Mesothelial cell of epicardium (in vitro differentiated cells): ENCODE measurements around the gene WRAP53. TPM values are rescaled to one million over a fixed set of nuclear protein-coding genes. Genes with fewer than 3 reads are reported as not detected.

Source experiments
- DNase-seq, 2 experiments: peaks; one replicate each; pipeline ENCODE4 v3.0.0; 2021; ENCODE audit warnings: low spot score in 2 of 2; ENCODE audit not compliant: unreplicated experiment in 2 of 2
- H3K27ac Mint-ChIP-seq: 2 replicates; pipeline ENCODE4 v1.8.0; 2021; ENCODE audit warnings: mixed read lengths
- H3K27me3 Mint-ChIP-seq: 2 replicates; pipeline ENCODE4 v1.8.0; 2021; ENCODE audit warnings: low read depth, mixed read lengths
- H3K36me3 Mint-ChIP-seq: 2 replicates; pipeline ENCODE4 v1.8.0; 2021; ENCODE audit warnings: mixed read lengths
- H3K4me1 Mint-ChIP-seq: 2 replicates; pipeline ENCODE4 v1.8.0; 2021; ENCODE audit warnings: mixed read lengths
- H3K4me3 Mint-ChIP-seq: 2 replicates; pipeline ENCODE4 v1.8.0; 2021; ENCODE audit warnings: mild to moderate bottlenecking, moderate library complexity, mixed read lengths
- H3K9me3 Mint-ChIP-seq: 2 replicates; pipeline ENCODE4 v1.8.0; 2021; ENCODE audit warnings: mixed read lengths
- total RNA-seq: library from RNA; stranded (reverse); gene quantifications from 3 replicates; pipeline ENCODE4 v1.2.1, GENCODE V29; 2021
- TF ChIP-seq, protein P1 (sequence below): fragments of 200-600 bp; sonication (generic); IDR thresholded peaks from one replicate; pipeline ENCODE4 v1.5.0; 2021; ENCODE audit warnings: antibody characterized with exemption; ENCODE audit not compliant: unreplicated experiment

The WRAP53 gene
- total RNA-seq, 1 donor from 2014 or later: 13.6 TPM

DNA sequence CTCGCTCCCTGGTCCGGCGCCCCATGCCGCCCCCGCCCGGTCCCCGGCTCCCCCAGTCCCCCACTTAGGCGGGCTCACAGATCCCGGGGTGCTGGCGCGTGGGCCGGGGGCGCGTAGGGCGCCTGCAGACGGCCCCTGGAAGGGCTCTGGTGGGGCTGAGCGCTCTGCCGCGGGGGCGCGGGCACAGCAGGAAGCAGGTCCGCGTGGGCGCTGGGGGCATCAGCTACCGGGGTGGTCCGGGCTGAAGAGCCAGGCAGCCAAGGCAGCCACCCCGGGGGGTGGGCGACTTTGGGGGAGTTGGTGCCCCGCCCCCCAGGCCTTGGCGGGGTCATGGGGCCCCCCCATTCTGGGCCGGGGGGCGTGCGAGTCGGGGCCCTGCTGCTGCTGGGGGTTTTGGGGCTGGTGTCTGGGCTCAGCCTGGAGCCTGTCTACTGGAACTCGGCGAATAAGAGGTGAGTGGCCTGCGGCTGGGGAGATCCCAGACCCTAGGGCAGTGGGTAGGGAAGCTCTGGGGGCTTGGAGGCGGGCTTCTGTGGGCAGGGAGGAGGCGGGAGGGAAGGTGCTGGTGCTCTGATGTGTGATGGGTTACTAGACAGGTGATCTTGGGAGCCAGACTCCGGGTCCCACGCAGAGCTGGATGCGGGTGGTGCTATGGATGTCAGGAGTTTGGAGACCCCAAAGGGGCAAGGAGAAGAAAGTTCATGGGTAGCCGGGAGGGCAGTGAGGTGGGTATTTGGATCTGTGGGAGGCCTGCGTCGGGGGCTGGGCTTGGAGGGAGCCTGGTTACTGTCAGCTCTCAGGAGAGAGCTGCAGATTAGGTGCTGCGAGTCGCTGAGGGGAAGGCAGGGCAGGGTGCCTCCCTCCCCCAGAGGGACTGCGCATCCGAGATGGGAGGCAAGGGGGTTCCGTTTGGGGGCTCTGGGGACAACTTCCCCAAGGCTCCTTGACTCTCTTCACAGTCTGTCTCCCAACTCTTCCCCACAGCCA lies 17.3 kb downstream of the WRAP53 start:
- DNase-seq: no peak
- Mint-ChIP-seq H3K27ac (peak overlapping the region; percentile 67), H3K27me3 (peaks cover under 1% of the 10 kb centered on the region)

DNA sequence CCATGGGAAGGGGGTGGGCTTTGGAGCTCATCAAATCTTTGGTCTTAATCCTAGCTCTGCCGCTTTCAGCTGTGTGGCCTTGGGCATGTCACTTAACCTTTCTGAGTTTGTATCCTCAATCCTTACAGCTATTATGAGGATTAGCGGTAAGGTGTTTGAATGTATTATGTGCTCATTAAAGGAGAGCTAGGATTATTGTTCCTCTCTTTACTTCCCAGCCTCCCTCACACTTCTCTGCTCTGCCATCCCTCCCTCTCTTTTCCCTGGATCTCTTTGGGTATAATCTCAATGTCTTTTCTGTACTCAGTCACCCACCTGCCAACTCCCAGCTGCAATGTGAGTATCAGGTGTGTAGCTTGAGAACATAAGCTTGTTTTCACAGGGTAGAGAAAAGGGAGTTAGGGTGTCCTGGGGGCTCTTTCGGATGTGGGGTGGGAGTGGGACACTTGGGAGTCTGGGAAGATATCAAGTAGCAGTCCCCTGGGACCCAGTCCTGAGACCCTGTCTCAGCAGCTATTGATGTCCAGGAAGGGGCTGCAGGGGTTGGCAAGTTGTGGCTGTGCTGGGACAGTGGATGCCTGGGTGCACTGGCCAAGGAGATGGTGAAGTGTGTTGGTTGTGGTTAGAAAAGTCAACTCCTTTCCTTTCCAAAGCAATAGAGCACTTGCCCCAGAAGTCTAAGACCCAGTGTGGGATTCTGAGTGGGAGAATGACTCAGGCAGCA lies 18.5 kb downstream of the WRAP53 start:
- TF ChIP-seq, protein P1, sequence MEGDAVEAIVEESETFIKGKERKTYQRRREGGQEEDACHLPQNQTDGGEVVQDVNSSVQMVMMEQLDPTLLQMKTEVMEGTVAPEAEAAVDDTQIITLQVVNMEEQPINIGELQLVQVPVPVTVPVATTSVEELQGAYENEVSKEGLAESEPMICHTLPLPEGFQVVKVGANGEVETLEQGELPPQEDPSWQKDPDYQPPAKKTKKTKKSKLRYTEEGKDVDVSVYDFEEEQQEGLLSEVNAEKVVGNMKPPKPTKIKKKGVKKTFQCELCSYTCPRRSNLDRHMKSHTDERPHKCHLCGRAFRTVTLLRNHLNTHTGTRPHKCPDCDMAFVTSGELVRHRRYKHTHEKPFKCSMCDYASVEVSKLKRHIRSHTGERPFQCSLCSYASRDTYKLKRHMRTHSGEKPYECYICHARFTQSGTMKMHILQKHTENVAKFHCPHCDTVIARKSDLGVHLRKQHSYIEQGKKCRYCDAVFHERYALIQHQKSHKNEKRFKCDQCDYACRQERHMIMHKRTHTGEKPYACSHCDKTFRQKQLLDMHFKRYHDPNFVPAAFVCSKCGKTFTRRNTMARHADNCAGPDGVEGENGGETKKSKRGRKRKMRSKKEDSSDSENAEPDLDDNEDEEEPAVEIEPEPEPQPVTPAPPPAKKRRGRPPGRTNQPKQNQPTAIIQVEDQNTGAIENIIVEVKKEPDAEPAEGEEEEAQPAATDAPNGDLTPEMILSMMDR: no peak
- H3K9me3 Mint-ChIP-seq: no peaks in the 10 kb centered on the region
- H3K4me1 Mint-ChIP-seq: peaks cover 30% of the 10 kb centered on the region
- H3K27me3 Mint-ChIP-seq: peaks cover 12% of the 10 kb centered on the region
- no peak overlapping the region for H3K27ac Mint-ChIP-seq
- peaks cover 4% of the 10 kb centered on the region for H3K36me3 Mint-ChIP-seq
- H3K4me3 Mint-ChIP-seq: peak overlapping the region; percentile 83
- no peak for DNase-seq

More for the DNA sequence above, 17.3 kb downstream of the WRAP53 start:
- no peaks in the 10 kb centered on the region for H3K9me3 Mint-ChIP-seq
- H3K36me3 Mint-ChIP-seq: peaks cover under 1% of the 10 kb centered on the region
- TF ChIP-seq, protein P1: no peak
- H3K4me3 Mint-ChIP-seq: peak overlapping the region; percentile 83
- peaks cover 30% of the 10 kb centered on the region for H3K4me1 Mint-ChIP-seq

DNA sequence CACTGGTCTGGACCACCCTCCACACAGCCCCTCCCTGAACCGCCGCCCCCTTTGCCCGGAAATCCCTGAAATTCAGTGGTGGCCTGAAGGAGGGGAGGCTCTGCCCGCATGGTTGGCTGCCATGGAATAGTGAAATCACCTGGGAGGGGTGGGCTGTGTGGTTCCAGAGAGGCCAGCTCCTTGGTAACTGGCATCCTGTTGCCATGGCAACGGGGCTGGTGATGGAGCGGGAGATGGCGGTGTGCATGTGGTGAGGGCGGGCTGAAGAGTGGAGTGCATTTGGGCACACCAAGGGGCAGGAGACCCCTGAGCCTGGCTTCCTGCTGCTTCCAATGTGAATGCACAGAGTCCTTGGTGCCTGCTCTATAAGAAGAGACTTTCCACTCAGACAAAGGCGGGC lies 19.2 kb downstream of the WRAP53 start:
- no peak overlapping the region for H3K27ac Mint-ChIP-seq
- peaks cover 4% of the 10 kb centered on the region for H3K36me3 Mint-ChIP-seq
- H3K27me3 Mint-ChIP-seq: peaks cover 17% of the 10 kb centered on the region
- H3K9me3 Mint-ChIP-seq: no peaks in the 10 kb centered on the region
- H3K4me3 Mint-ChIP-seq: no peak overlapping the region
- TF ChIP-seq, protein P1: no peak
- peaks cover 30% of the 10 kb centered on the region for H3K4me1 Mint-ChIP-seq
- DNase-seq: no peak

DNA sequence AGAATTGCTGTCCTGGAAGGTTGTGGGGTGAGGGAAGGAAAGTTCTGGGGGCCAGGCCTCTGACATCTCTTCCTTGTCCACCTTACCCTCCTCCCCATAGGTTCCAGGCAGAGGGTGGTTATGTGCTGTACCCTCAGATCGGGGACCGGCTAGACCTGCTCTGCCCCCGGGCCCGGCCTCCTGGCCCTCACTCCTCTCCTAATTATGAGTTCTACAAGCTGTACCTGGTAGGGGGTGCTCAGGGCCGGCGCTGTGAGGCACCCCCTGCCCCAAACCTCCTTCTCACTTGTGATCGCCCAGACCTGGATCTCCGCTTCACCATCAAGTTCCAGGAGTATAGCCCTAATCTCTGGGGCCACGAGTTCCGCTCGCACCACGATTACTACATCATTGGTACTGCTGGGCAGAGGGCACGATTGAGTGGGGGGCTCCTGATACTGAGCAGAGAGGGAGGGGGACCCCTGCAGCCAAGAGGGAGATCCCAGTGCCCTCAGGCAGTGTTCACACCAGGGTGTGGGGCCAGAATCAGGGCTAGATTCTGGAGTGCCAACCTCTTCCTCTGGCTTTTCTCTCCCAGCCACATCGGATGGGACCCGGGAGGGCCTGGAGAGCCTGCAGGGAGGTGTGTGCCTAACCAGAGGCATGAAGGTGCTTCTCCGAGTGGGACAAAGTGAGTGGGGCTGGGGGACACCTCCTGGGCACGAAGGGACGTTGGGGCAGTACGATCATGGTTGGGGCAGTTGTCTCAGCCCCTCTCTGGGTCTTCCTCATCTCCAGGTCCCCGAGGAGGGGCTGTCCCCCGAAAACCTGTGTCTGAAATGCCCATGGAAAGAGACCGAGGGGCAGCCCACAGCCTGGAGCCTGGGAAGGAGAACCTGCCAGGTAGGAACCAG lies 19.8 kb downstream of the WRAP53 start:
- peaks cover 4% of the 10 kb centered on the region for H3K36me3 Mint-ChIP-seq
- H3K4me3 Mint-ChIP-seq: no peak overlapping the region
- peaks cover 22% of the 10 kb centered on the region for H3K27me3 Mint-ChIP-seq
- TF ChIP-seq, protein P1: no peak
- H3K4me1 Mint-ChIP-seq: peaks cover 30% of the 10 kb centered on the region
- no peak for DNase-seq
- no peak overlapping the region for H3K27ac Mint-ChIP-seq
- no peaks in the 10 kb centered on the region for H3K9me3 Mint-ChIP-seq

DNA sequence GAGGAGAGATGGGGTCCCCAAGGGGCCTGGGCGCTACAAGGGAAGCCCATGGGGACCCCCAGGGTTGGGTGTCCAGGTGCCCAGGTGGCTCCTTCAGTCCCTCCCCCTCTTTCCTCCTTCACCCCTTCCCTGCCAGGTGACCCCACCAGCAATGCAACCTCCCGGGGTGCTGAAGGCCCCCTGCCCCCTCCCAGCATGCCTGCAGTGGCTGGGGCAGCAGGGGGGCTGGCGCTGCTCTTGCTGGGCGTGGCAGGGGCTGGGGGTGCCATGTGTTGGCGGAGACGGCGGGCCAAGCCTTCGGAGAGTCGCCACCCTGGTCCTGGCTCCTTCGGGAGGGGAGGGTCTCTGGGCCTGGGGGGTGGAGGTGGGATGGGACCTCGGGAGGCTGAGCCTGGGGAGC lies 20.8 kb downstream of the WRAP53 start:
- TF ChIP-seq, protein P1: no peak
- no peak overlapping the region for H3K4me3 Mint-ChIP-seq
- H3K36me3 Mint-ChIP-seq: peaks cover 4% of the 10 kb centered on the region
- H3K27me3 Mint-ChIP-seq: peaks cover 29% of the 10 kb centered on the region
- H3K9me3 Mint-ChIP-seq: no peaks in the 10 kb centered on the region
- no peak overlapping the region for H3K27ac Mint-ChIP-seq
- H3K4me1 Mint-ChIP-seq: peaks cover 23% of the 10 kb centered on the region
- DNase-seq: no peak
